ENCODE data around the gene KLHL15. TPM values are rescaled to one million over a fixed set of nuclear protein-coding genes. Genes with fewer than 3 reads are reported as not detected.
"Not testable (repeated sequence)": the region's sequence is repeated elsewhere in the genome, so short reads cannot be mapped to it uniquely, and the experiment has no call there.

Gene KLHL15
- total RNA-seq, 1 donor from 2014 or later = 16.2 TPM

- H3K27me3 ChIP-seq (ENCODE audit: control insufficient read depth in 3 of 3, insufficient read depth in 3 of 3, low read length in 3 of 3) = no peaks in the 10 kb centered on the region
- no peak overlapping the region for H3K4me3 ChIP-seq (ENCODE audit: low read length in 3 of 3)
- H3K36me3 ChIP-seq (ENCODE audit: control insufficient read depth in 3 of 3, insufficient read depth in 3 of 3, low read length in 3 of 3) = peaks cover 4 to 7% (median 6%) of the 10 kb centered on the region in 3 donors
- no peak overlapping the region for H3K27ac ChIP-seq (ENCODE audit: low read depth, low read length)
- H3K9ac ChIP-seq (ENCODE audit: low read depth in 1 of 3, low read length in 3 of 3) = no peak overlapping the region
- H3K9me3 ChIP-seq (ENCODE audit: control insufficient read depth in 3 of 3, low read length in 3 of 3) = no peaks in the 10 kb centered on the region
- no peaks in the 10 kb centered on the region for H3K4me1 ChIP-seq (ENCODE audit: control insufficient read depth in 3 of 3, insufficient read depth in 3 of 3, low read length in 3 of 3)
Observed at GRCh38 chrX:23993012-23993633, 33.9 kb downstream of the KLHL15 start.

GRCh38 chrX:23992431-23992830 lies 34.6 kb downstream of the KLHL15 start:
- no peaks in the 10 kb centered on the region for H3K4me1 ChIP-seq (ENCODE audit: control insufficient read depth in 3 of 3, insufficient read depth in 3 of 3, low read length in 3 of 3)
- no peaks in the 10 kb centered on the region for H3K27me3 ChIP-seq (ENCODE audit: control insufficient read depth in 3 of 3, insufficient read depth in 3 of 3, low read length in 3 of 3)
- H3K9ac ChIP-seq (ENCODE audit: low read depth in 1 of 3, low read length in 3 of 3) = no peak overlapping the region
- H3K36me3 ChIP-seq (ENCODE audit: control insufficient read depth in 3 of 3, insufficient read depth in 3 of 3, low read length in 3 of 3) = peaks cover 7 to 12% (median 11%) of the 10 kb centered on the region in 3 donors
- no peak overlapping the region for H3K27ac ChIP-seq (ENCODE audit: low read depth, low read length)
- H3K9me3 ChIP-seq (ENCODE audit: control insufficient read depth in 3 of 3, low read length in 3 of 3) = no peaks in the 10 kb centered on the region
- no peak overlapping the region for H3K4me3 ChIP-seq (ENCODE audit: low read length in 3 of 3)

- Histone ChIP-seq H3K9me3 (ENCODE audit: control insufficient read depth in 3 of 3, low read length in 3 of 3) (no peaks in the 10 kb centered on the region), H3K27me3 (ENCODE audit: control insufficient read depth in 3 of 3, insufficient read depth in 3 of 3, low read length in 3 of 3) (no peaks in the 10 kb centered on the region), H3K4me3 (ENCODE audit: low read length in 3 of 3) (no peak overlapping the region), H3K9ac (ENCODE audit: low read depth in 1 of 3, low read length in 3 of 3) (no peak overlapping the region), H3K36me3 (ENCODE audit: control insufficient read depth in 3 of 3, insufficient read depth in 3 of 3, low read length in 3 of 3) (peaks cover 7 to 12% (median 11%) of the 10 kb centered on the region in 3 donors), H3K27ac (ENCODE audit: low read depth, low read length) (no peak overlapping the region), H3K4me1 (ENCODE audit: control insufficient read depth in 3 of 3, insufficient read depth in 3 of 3, low read length in 3 of 3) (no peaks in the 10 kb centered on the region)
Observed at GRCh38 chrX:23990455-23990854, 36.5 kb downstream of the KLHL15 start.

GRCh38 chrX:23989689-23990088 lies 37.3 kb downstream of the KLHL15 start:
- Histone ChIP-seq H3K36me3 (ENCODE audit: control insufficient read depth in 3 of 3, insufficient read depth in 3 of 3, low read length in 3 of 3) (peaks cover 7 to 12% (median 11%) of the 10 kb centered on the region in 3 donors), H3K9ac (ENCODE audit: low read depth in 1 of 3, low read length in 3 of 3) (no peak overlapping the region), H3K4me1 (ENCODE audit: control insufficient read depth in 3 of 3, insufficient read depth in 3 of 3, low read length in 3 of 3) (no peaks in the 10 kb centered on the region), H3K27ac (ENCODE audit: low read depth, low read length) (no peak overlapping the region), H3K4me3 (ENCODE audit: low read length in 3 of 3) (no peak overlapping the region), H3K27me3 (ENCODE audit: control insufficient read depth in 3 of 3, insufficient read depth in 3 of 3, low read length in 3 of 3) (no peaks in the 10 kb centered on the region), H3K9me3 (ENCODE audit: control insufficient read depth in 3 of 3, low read length in 3 of 3) (no peaks in the 10 kb centered on the region)

DNA sequence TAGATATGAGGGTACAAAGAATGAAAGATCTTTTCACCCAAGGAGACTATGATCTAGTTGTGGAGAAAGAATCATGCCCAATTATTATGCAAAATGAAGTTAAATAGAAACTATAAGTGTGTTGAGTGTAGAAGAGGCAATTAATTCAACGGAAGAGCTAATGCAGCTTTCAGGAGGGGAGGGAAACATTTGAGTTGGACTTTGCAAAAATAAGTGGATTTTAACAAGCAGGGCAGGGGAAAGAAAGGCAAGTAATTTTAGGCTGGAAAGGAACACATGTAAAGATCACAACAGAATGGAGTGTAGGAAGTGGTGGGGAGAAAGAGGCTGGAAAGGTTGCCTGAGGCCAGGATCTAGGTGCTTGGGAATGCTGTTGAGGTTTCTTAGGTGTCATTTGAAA lies 44.1 kb downstream of the KLHL15 start:
- Histone ChIP-seq H3K9ac (ENCODE audit: low read depth in 1 of 3, low read length in 3 of 3) (no peak overlapping the region), H3K4me3 (ENCODE audit: low read length in 3 of 3) (no peak overlapping the region), H3K27me3 (ENCODE audit: control insufficient read depth in 3 of 3, insufficient read depth in 3 of 3, low read length in 3 of 3) (no peaks in the 10 kb centered on the region), H3K36me3 (ENCODE audit: control insufficient read depth in 3 of 3, insufficient read depth in 3 of 3, low read length in 3 of 3) (peaks cover under 1 to 2% (median 2%) of the 10 kb centered on the region in 3 donors), H3K9me3 (ENCODE audit: control insufficient read depth in 3 of 3, low read length in 3 of 3) (no peaks in the 10 kb centered on the region), H3K4me1 (ENCODE audit: control insufficient read depth in 3 of 3, insufficient read depth in 3 of 3, low read length in 3 of 3) (peaks cover 0 to 6% (median 0%) of the 10 kb centered on the region in 3 donors), H3K27ac (ENCODE audit: low read depth, low read length) (no peak overlapping the region)

GRCh38 chrX:23981711-23982110 lies 45.3 kb downstream of the KLHL15 start:
- Histone ChIP-seq H3K27me3 (ENCODE audit: control insufficient read depth in 3 of 3, insufficient read depth in 3 of 3, low read length in 3 of 3) (no peaks in the 10 kb centered on the region), H3K4me1 (ENCODE audit: control insufficient read depth in 3 of 3, insufficient read depth in 3 of 3, low read length in 3 of 3) (peaks cover 0 to 6% (median 0%) of the 10 kb centered on the region in 3 donors), H3K9ac (ENCODE audit: low read depth in 1 of 3, low read length in 3 of 3) (no peak overlapping the region), H3K27ac (ENCODE audit: low read depth, low read length) (no peak overlapping the region), H3K4me3 (ENCODE audit: low read length in 3 of 3) (no peak overlapping the region), H3K9me3 (ENCODE audit: control insufficient read depth in 3 of 3, low read length in 3 of 3) (no peaks in the 10 kb centered on the region), H3K36me3 (ENCODE audit: control insufficient read depth in 3 of 3, insufficient read depth in 3 of 3, low read length in 3 of 3) (no peaks in the 10 kb centered on the region)

DNA sequence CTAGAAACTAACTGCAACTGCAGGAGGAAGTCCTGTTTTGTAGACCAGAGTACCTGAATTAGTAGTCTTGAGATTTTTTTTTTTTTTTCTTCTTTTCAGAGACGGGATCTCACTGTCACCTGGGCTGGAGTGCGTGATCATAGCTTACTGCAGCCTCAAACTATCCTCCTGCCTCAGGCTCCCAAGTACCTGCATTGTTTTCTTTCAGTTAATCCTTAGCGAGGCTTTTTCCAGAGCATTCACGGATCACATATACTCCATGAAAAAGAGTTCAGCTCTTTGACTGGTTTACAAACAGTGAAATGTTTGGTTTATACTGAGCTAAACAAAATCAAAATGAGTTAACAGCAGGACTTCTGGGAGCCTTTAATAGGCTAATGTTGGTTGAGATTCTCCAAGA lies 45.8 kb downstream of the KLHL15 start:
- H3K27me3 ChIP-seq (ENCODE audit: control insufficient read depth in 3 of 3, insufficient read depth in 3 of 3, low read length in 3 of 3) = no peaks in the 10 kb centered on the region
- H3K4me3 ChIP-seq (ENCODE audit: low read length in 3 of 3) = no peak overlapping the region
- H3K9ac ChIP-seq (ENCODE audit: low read depth in 1 of 3, low read length in 3 of 3) = no peak overlapping the region
- H3K9me3 ChIP-seq (ENCODE audit: control insufficient read depth in 3 of 3, low read length in 3 of 3) = no peaks in the 10 kb centered on the region
- H3K4me1 ChIP-seq (ENCODE audit: control insufficient read depth in 3 of 3, insufficient read depth in 3 of 3, low read length in 3 of 3) = peaks cover 0 to 6% (median 0%) of the 10 kb centered on the region in 3 donors
- no peak overlapping the region for H3K27ac ChIP-seq (ENCODE audit: low read depth, low read length)
- no peaks in the 10 kb centered on the region for H3K36me3 ChIP-seq (ENCODE audit: control insufficient read depth in 3 of 3, insufficient read depth in 3 of 3, low read length in 3 of 3)

GRCh38 chrX:23980011-23980441 lies 47.0 kb downstream of the KLHL15 start:
- Histone ChIP-seq H3K27ac (ENCODE audit: low read depth, low read length) (no peak overlapping the region), H3K9ac (ENCODE audit: low read depth in 1 of 3, low read length in 3 of 3) (no peak overlapping the region), H3K9me3 (ENCODE audit: control insufficient read depth in 3 of 3, low read length in 3 of 3) (no peaks in the 10 kb centered on the region), H3K4me1 (ENCODE audit: control insufficient read depth in 3 of 3, insufficient read depth in 3 of 3, low read length in 3 of 3) (peaks cover 0 to 6% (median 0%) of the 10 kb centered on the region in 3 donors), H3K36me3 (ENCODE audit: control insufficient read depth in 3 of 3, insufficient read depth in 3 of 3, low read length in 3 of 3) (no peaks in the 10 kb centered on the region), H3K27me3 (ENCODE audit: control insufficient read depth in 3 of 3, insufficient read depth in 3 of 3, low read length in 3 of 3) (no peaks in the 10 kb centered on the region), H3K4me3 (ENCODE audit: low read length in 3 of 3) (no peak overlapping the region)

DNA sequence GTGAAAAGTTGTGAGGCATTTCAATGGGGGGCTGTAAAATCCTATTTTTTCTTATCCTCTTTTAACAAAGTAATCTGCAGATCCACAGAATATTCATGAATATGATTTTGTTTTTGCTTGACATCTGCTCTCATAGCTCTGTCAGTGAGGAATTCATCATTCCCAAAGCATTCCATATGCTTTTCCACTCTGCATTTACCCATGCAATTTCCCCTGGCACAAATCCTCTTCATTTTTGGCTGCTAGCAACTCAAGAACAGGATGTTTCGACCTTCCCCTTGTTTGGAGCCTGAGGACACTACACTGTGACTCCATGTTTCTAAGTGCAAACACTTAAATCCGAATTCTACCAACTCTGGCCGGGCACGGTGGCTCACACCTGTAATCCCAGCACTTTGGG lies 48.5 kb downstream of the KLHL15 start:
- no peaks in the 10 kb centered on the region for H3K27me3 ChIP-seq (ENCODE audit: control insufficient read depth in 3 of 3, insufficient read depth in 3 of 3, low read length in 3 of 3)
- H3K9ac ChIP-seq (ENCODE audit: low read depth in 1 of 3, low read length in 3 of 3) = no peak overlapping the region
- H3K4me1 ChIP-seq (ENCODE audit: control insufficient read depth in 3 of 3, insufficient read depth in 3 of 3, low read length in 3 of 3) = peaks cover 0 to 6% (median 0%) of the 10 kb centered on the region in 3 donors
- no peaks in the 10 kb centered on the region for H3K9me3 ChIP-seq (ENCODE audit: control insufficient read depth in 3 of 3, low read length in 3 of 3)
- H3K4me3 ChIP-seq (ENCODE audit: low read length in 3 of 3) = no peak overlapping the region
- H3K36me3 ChIP-seq (ENCODE audit: control insufficient read depth in 3 of 3, insufficient read depth in 3 of 3, low read length in 3 of 3) = no peaks in the 10 kb centered on the region
- no peak overlapping the region for H3K27ac ChIP-seq (ENCODE audit: low read depth, low read length)

DNA sequence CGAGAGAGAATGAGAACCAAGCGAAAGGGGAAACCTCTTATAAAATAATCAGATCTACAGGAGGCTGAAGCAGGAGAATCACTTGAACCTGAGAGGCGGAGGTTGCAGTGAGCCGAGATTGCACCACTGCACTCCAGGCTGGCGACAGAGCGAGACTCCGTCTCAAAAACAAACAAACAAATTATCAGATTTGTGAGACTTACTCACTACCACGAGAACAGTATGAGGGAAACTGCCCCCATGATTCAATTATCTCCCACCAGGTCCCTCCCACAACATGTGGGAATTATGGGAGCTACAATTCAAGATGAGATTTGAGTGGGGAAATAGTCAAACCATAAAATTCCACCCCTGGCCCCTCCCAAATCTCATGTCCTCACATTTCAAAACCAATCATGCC lies 61.4 kb downstream of the KLHL15 start:
- H3K36me3 ChIP-seq (ENCODE audit: control insufficient read depth in 3 of 3, insufficient read depth in 3 of 3, low read length in 3 of 3); H3K27ac ChIP-seq (ENCODE audit: low read depth, low read length); H3K4me3 ChIP-seq (ENCODE audit: low read length in 3 of 3); H3K9me3 ChIP-seq (ENCODE audit: control insufficient read depth in 3 of 3, low read length in 3 of 3); H3K9ac ChIP-seq (ENCODE audit: low read depth in 1 of 3, low read length in 3 of 3); H3K4me1 ChIP-seq (ENCODE audit: control insufficient read depth in 3 of 3, insufficient read depth in 3 of 3, low read length in 3 of 3); H3K27me3 ChIP-seq (ENCODE audit: control insufficient read depth in 3 of 3, insufficient read depth in 3 of 3, low read length in 3 of 3): not testable (repeated sequence)

Data from skeletal muscle tissue (tissue), 4 donors.